Smooth muscle cell (in vitro differentiated cells): ENCODE measurements around the gene KLHL34. TPM values are rescaled to one million over a fixed set of nuclear protein-coding genes. Genes with fewer than 3 reads are reported as not detected.

Source experiments
- DNase-seq: peaks from one replicate; lab custom pipeline; 2025; ENCODE audit not compliant: unreplicated experiment; lab: John Stamatoyannopoulos, UW
- H2AFZ ChIP-seq: fragments of 200-600 bp; sonication (generic); 2 replicates; pipeline ENCODE4 v1.6.0; 2016; ENCODE audit warnings: antibody characterized with exemption, low read depth, mild to moderate bottlenecking
- H3F3A ChIP-seq: fragments of 200-600 bp; sonication (generic); 2 replicates; pipeline ENCODE4 v1.6.0; 2017; ENCODE audit warnings: antibody characterized with exemption, low read depth
- H3K27ac ChIP-seq: fragments of 200-600 bp; sonication (generic); 2 replicates; pipeline ENCODE4 v1.5.1; 2016; ENCODE audit warnings: low read depth, mild to moderate bottlenecking
- H3K27me3 ChIP-seq: fragments of 200-600 bp; sonication (generic); 2 replicates; pipeline ENCODE4 v1.6.1; 2016; ENCODE audit warnings: low read depth, mild to moderate bottlenecking
- H3K36me3 ChIP-seq: fragments of 200-600 bp; sonication (generic); 2 replicates; pipeline ENCODE4 v1.5.1; 2016; ENCODE audit warnings: low read depth
- H3K4me1 ChIP-seq: fragments of 200-600 bp; sonication (generic); 2 replicates; pipeline ENCODE4 v1.5.1; 2016; ENCODE audit warnings: low read depth
- H3K4me2 ChIP-seq: fragments of 200-600 bp; sonication (generic); 2 replicates; pipeline ENCODE4 v1.6.0; 2016; ENCODE audit warnings: mild to moderate bottlenecking
- H3K4me3 ChIP-seq: fragments of 200-600 bp; sonication (generic); 2 replicates; pipeline ENCODE4 v1.5.1; 2016; ENCODE audit warnings: mild to moderate bottlenecking
- H3K79me2 ChIP-seq: fragments of 200-600 bp; sonication (generic); 2 replicates; pipeline ENCODE4 v1.6.0; 2016; ENCODE audit warnings: low read depth, mild to moderate bottlenecking
- H3K9ac ChIP-seq: fragments of 200-600 bp; sonication (generic); 2 replicates; pipeline ENCODE4 v1.6.0; 2016; ENCODE audit warnings: low read depth
- H3K9me3 ChIP-seq: fragments of 200-600 bp; sonication (generic); replicated peaks from 2 replicates; pipeline ENCODE4 v1.5.1; 2016; ENCODE audit warnings: low read depth
- H4K20me1 ChIP-seq: fragments of 200-600 bp; sonication (generic); 2 replicates; pipeline ENCODE4 v1.6.0; 2016; ENCODE audit warnings: low read depth
- CTCF ChIP-seq: fragments of 200-600 bp; sonication (generic); IDR thresholded peaks from 2 replicates; pipeline ENCODE4 v1.5.1; 2017; ENCODE audit warnings: borderline replicate concordance, mild to moderate bottlenecking, antibody characterized with exemption; ENCODE audit not compliant: insufficient read depth, poor library complexity, severe bottlenecking
- WGBS: methylation state at CpG from one replicate; pipeline ENCODE4 v1.1.7; 2016; ENCODE audit warnings: low lambda C conversion rate; 5-methylcytosine and 5-hydroxymethylcytosine counted together
- polyA plus RNA-seq: library from polyadenylated mRNA; unstranded; fragments of >200 nt; fragmentation: Nextera tagmentation; extraction: Ambion mirVana; gene quantifications from 2 replicates; pipeline ENCODE4 v1.2.1, GENCODE V29; 2016
- total RNA-seq: library from RNA; depleted of rRNA; stranded (reverse); fragments of >200 nt; gene quantifications from 2 replicates; pipeline ENCODE4 v1.2.3, GENCODE V29; 2014

The KLHL34 gene
- total and polyA plus RNA-seq, 2 experiments from 2014 or later, result not detected

GRCh38 chrX:21700967-21701366, 42.8 kb upstream of the KLHL34 start:
- no peak for DNase-seq
- no peaks in the 10 kb centered on the region for H3K4me1 ChIP-seq
- H3K79me2 ChIP-seq, result no peaks in the 10 kb centered on the region
- no peak overlapping the region for H3K4me2 ChIP-seq
- H3K36me3 ChIP-seq, result no peaks in the 10 kb centered on the region
- no peak for TF ChIP-seq CTCF
- no peaks in the 10 kb centered on the region for H3K9me3 ChIP-seq
- H4K20me1 ChIP-seq, result no peaks in the 10 kb centered on the region
- H3K9ac ChIP-seq, result no peak overlapping the region
- H3K27me3 ChIP-seq, result no peaks in the 10 kb centered on the region
- 59% methylated on average over 3 of the region's 3 CpGs for WGBS
- H2AFZ ChIP-seq, result no peak overlapping the region
- no peak overlapping the region for H3K4me3 ChIP-seq
- no peaks in the 10 kb centered on the region for H3F3A ChIP-seq
- H3K27ac ChIP-seq, result no peak overlapping the region

GRCh38 chrX:21700275-21700674, 42.1 kb upstream of the KLHL34 start:
- no peak overlapping the region for H3K4me2 ChIP-seq
- H3K9ac ChIP-seq, result no peak overlapping the region
- H3K9me3 ChIP-seq, result no peaks in the 10 kb centered on the region
- H2AFZ ChIP-seq, result no peak overlapping the region
- WGBS, result 73% methylated on average over 5 of the region's 5 CpGs
- no peaks in the 10 kb centered on the region for H3K36me3 ChIP-seq
- H4K20me1 ChIP-seq, result no peaks in the 10 kb centered on the region
- no peak overlapping the region for H3K4me3 ChIP-seq
- no peak for TF ChIP-seq CTCF
- no peaks in the 10 kb centered on the region for H3K27me3 ChIP-seq
- no peaks in the 10 kb centered on the region for H3F3A ChIP-seq
- H3K27ac ChIP-seq, result no peak overlapping the region
- no peak for DNase-seq
- H3K4me1 ChIP-seq, result no peaks in the 10 kb centered on the region
- no peaks in the 10 kb centered on the region for H3K79me2 ChIP-seq

GRCh38 chrX:21699136-21699535, 41.0 kb upstream of the KLHL34 start:
- Histone ChIP-seq H3K4me1 (no peaks in the 10 kb centered on the region), H3K9ac (no peak overlapping the region), H4K20me1 (no peaks in the 10 kb centered on the region), H3K36me3 (no peaks in the 10 kb centered on the region), H3K4me2 (no peak overlapping the region), H3F3A (no peaks in the 10 kb centered on the region), H2AFZ (no peak overlapping the region), H3K4me3 (no peak overlapping the region), H3K27ac (no peak overlapping the region), H3K79me2 (no peaks in the 10 kb centered on the region), H3K27me3 (no peaks in the 10 kb centered on the region), H3K9me3 (no peaks in the 10 kb centered on the region)
- 76% methylated on average over 3 of the region's 3 CpGs for WGBS
- DNase-seq, result no peak
- no peak for TF ChIP-seq CTCF

GRCh38 chrX:21698272-21698671, 40.1 kb upstream of the KLHL34 start:
- H3K9me3 ChIP-seq, result no peaks in the 10 kb centered on the region
- no peak overlapping the region for H3K4me3 ChIP-seq
- H3K36me3 ChIP-seq, result no peaks in the 10 kb centered on the region
- no peaks in the 10 kb centered on the region for H3F3A ChIP-seq
- H3K4me1 ChIP-seq, result no peaks in the 10 kb centered on the region
- no peak for DNase-seq
- H3K79me2 ChIP-seq, result no peaks in the 10 kb centered on the region
- H3K9ac ChIP-seq, result no peak overlapping the region
- H2AFZ ChIP-seq, result no peak overlapping the region
- TF ChIP-seq CTCF, result no peak
- 78% methylated on average over 4 of the region's 4 CpGs for WGBS
- no peaks in the 10 kb centered on the region for H4K20me1 ChIP-seq
- H3K4me2 ChIP-seq, result no peak overlapping the region
- H3K27ac ChIP-seq, result no peak overlapping the region
- no peaks in the 10 kb centered on the region for H3K27me3 ChIP-seq
